SKM-1 (cell line): ENCODE data around the gene SLC12A8.

ENCODE experiments used
- DNase-seq: peaks from one replicate; lab custom pipeline; 2025; ENCODE audit not compliant: unreplicated experiment; lab: John Stamatoyannopoulos, UW

Gene SLC12A8

GRCh38 chr3:125214738-125215137 lies 2.2 kb upstream of the SLC12A8 start:
- no peak for DNase-seq

DNA sequence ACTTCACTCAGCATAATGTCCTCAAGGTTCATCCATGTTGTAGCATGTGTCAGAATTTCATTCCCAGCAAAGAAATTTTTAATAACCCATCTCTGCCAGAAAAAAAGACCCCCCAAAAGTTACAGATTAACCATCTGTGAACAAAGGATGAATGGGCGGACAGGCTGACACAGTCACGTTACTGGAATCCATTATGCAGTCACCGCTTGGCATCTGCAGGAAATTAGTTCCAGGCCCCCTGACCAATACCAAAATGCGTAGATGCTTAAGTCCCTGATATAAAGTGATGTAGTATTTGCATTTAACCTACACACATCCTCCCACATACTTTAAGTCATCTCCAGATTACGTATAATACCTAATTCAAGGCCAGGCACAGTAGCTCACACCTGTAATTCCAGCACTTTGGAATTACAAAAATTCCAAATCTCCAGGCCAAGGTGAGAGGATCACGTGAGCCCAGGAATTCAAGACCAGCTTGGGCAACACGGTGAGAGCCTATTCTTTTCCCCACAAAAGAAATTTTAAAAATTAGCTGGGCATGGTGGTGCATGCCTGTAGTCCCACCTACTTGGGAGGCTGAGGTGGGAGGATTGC lies 1.5 kb upstream of the SLC12A8 start:
- no peak for DNase-seq

DNA sequence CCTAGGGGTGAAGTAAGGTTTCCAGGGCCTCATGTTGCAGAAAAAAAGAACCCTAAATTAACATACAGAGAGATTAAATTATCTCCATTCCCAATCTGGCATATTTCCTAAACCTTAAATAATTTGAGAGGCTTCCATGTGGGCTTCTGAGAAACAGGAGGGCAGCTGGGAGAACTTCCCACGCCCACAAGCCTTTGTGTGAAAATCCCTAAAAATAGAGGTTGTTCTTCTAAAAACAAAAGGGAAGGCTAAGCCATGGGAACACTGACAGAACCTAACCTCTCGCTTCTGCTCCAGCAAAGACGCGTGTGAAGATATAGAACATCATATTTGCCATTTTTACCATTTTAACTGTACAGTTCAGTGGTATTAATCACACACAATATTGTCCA lies 812 bp upstream of the SLC12A8 start:
- DNase-seq: no peak

- DNase-seq: no peak
These were observed 448 bp downstream of the SLC12A8 start for GRCh38 chr3:125212091-125212508.

DNA sequence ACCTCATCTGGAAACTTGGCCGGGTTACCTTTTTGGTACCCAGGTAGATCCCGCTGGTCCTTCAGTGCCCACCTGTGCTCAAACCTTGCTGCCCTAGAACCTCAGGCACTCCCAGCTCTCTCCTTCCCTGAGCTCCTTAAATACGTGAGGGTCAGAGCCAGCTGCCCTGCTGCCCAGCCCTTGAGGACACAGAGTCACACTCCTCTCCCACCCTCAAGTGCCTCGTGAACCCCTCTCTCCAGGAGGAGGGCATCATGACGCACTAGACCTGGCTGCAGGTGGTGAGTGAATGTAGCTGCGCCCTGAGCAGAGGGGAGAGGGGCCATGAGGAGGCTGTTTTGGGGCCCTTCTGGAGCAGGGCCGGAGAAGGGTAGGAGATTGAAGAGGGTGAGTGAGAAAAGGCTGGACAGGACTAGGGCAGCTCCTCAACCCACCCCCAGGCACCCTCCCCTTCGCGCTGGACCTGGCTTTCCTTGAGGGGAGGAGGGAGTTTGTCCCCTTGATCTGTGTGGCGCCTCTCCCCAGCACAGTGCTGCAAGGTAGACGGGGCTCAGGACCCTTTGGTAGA lies 941 bp downstream of the SLC12A8 start:
- no peak for DNase-seq

- no peak for DNase-seq
These were observed 4.5 kb downstream of the SLC12A8 start for GRCh38 chr3:125207949-125208568.

GRCh38 chr3:125207507-125207906 lies 5.0 kb downstream of the SLC12A8 start:
- DNase-seq: no peak

- no peak for DNase-seq
These were observed 5.6 kb downstream of the SLC12A8 start for GRCh38 chr3:125206934-125207333.

DNA sequence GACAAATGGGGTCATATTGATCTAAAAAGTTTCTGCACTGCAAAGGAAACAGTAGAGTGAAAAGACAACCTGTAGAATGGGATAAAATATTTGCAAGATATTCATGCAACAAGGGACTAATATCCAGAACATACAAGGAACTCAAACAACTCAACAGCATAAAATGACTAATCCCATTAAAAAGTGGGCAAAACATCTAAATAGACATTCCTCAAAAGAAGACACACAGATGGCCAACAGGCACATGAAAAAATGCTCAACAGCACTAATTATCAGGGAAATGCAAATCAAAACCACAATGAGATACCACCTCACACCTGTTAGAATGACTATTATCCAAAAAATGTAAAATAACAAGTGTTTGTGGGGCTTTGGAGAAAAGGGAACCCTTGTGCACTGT lies 8.8 kb downstream of the SLC12A8 start:
- DNase-seq: no peak

- no peak for DNase-seq
These were observed 10.4 kb downstream of the SLC12A8 start for GRCh38 chr3:125202197-125202596.

DNA sequence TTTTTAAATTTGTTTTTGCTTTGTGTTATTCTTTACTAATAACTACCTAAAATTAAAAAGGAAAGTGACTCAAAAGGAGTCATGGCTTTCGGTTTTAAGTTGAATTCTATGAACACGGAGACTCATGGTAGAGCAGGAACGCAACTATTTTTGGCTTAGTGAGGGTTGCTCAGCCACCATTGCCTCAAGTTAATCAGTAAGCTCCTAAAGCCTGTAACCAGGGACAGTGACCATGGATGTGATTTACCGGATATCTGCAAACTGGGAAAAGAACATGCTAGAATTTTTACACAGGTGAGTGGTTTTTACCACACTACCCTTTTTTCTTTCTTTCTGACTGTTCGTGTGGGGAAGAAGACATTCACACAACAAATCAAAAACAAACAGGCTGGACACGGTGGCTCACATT lies 11.8 kb downstream of the SLC12A8 start:
- DNase-seq: no peak

DNA sequence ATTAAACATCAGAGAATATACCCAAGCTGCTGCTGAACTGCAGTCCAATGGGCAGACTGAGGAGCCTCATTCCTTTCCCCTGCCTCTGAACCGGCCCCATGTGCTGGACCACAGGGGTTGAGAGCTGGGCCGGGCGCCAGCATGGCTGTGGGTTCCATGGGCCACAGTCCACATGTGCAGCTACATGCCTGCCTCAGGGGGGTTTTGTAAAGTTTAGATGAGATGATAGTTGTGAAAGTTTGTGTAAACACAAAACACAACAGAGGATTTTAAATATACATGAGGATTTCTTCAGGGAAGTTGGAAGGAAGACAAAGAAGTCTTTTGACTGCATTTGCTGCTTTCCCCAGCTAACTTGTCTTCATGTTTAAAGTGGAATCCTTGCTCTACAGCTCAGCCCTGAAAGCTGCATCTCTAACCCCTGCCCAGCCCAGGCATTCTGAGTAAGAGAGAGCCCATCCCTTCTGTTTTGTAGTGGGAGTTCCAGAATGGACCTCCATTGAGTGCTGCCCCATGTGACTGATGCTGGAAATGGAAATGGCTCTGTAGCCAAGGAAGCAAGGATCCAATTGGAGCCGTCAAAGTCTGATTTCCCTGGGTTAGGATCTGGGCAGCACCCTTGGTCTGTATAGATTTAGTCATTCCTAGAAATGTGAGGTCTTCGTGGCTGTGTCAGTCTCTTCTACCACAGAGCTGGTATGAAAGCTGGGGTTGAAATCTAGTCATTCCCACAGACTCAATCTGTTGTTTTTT lies 17.5 kb downstream of the SLC12A8 start:
- no peak for DNase-seq

- DNase-seq: no peak
These were observed 18.3 kb downstream of the SLC12A8 start for GRCh38 chr3:125194061-125194848.

DNA sequence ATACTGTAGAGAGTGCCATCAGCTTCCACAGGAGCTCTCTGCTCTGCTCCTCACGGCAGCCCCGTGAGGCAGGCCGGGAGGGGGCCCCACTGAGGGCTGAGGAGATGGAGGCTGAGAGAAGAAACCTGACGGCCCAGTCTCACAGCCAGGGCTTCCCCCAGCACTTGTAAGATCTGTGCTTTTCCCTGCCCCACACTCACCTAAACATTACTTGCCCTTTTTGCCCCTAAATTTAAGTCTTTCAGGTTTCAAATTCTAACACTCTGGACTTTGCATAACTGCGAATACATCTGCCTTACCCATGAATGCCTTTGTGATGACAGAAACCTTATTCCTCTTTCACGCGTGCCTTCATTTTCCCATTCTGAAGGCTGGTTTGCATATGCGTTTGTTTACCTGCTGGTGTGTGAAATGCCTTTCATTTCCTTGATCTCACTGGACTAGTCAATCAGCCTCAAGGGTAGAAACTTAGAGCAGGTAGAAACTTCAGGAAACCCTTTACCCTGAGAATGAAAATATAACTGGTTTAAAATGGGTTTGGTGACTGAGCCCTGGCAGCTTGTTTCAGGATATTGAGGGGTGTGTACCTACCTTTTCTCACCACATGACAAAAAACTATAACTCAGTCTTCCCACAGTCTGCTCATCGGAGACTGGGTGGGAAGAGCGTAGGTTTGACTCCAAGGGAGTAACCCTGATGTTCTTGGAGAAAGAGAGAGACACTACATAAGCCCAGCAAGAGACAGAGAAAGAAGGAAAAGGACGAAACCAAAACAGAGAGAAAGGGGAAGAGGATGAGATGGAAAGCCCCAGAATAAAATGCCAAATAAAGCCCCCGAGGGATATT lies 20.1 kb downstream of the SLC12A8 start:
- DNase-seq: no peak

DNA sequence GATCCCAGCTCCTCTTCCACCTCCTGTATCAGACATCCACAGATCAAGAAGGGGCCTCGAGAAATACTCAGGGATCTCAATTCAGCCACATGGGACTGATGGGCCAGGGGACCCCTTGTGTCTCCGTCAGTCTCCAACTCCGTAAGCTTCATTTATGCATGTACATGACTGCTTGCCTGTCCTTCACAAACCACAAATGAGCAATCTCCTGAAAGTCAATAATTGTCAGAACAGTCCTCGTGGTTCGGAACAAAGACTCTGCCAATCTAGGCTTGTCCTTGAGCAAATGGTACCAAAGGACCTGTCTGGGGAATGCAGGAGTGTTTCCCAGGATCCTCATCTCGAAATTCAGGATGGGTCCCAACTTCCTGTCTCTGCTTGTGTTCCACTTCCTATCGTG lies 20.8 kb downstream of the SLC12A8 start:
- no peak for DNase-seq

DNA sequence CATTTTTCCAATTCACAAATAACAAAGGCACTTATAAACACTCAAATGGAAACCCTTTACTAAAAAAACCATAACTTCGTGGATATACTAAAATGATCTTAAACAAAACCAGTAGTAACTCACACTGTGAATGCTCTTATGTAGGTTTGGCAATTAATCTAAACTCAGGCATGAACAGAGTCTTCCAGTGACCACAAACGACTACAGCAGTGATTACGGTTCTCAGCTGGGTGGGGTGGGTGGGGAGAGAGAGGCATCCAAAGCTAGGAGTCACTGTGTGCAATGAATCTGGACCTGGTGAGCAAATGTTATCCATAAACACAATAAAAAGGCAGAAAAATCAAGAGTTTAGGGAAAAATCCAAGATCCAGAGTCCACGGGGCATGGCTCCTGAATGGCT lies 21.3 kb downstream of the SLC12A8 start:
- DNase-seq: no peak

DNA sequence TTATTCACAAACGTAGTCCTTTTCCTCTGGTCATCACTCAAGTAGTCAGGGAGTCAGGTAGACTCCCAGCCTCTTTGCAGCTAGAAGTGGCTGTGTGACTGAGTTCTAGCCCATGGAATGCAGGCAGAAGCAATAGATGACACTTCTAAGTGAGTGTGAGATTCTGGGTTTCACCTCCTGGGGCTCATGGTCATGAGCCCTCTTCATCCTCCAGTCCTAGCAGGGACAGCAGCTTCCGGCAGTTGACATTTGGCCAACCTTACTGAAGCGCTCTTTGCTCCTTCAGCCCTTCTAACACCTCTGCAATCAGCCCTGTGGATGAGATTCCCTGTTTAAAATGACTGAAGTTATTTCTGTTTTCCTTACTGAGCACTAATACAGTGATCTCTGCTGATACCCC lies 21.8 kb downstream of the SLC12A8 start:
- no peak for DNase-seq

DNA sequence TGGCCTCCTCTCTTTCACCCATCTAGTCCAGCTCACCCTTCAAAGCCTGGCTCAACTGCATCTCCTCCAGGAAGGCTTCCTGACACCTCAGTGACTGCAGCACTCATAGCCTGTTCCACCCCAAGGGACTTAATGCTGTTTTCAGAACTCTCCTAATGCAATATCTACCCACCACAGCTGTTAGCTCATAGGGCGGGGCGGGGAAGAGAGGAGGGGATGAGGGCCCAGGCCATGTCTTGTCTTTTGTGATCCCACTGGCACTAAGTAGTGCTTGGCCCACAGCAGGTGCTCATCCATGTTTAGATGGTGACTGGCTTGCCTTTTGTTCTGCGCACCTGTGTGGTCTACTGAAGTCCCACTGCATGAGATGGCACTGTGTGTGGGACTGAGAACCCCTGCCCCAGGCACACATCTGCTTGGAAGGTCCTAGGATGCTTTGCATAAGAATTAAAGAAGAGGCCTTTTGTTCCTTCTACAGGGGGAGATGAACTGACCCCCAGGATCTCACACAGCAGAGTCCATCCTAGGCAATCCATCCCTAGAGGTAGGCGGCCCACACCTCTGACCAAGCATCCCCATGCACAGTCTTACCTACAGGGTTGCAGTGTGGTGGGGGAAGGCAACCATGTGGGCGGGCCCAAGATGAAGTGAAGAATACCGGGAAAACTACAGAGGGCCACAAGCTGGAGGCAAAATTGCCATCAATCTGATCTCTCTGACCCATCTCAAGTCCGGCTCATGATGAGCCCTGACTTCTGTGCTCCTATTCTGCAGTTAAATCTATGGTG lies 23.0 kb downstream of the SLC12A8 start:
- no peak for DNase-seq

GRCh38 chr3:125188955-125189354 lies 23.6 kb downstream of the SLC12A8 start:
- DNase-seq: no peak

- no peak for DNase-seq
These were observed 25.0 kb downstream of the SLC12A8 start for GRCh38 chr3:125187599-125187910.
